DOHH2 (cell line): ENCODE data around the gene CTTNBP2NL.

Experiments used
- EZH2phosphoT487 ChIP-seq: fragments of 200-600 bp; sonication (generic); IDR thresholded peaks from 2 replicates; pipeline ENCODE4 v1.6.1; 2017; ENCODE audit warnings: borderline replicate concordance, mild to moderate bottlenecking, antibody characterized with exemption, low read length, moderate library complexity, mixed read lengths
- TF ChIP-seq, protein P1 (sequence below): fragments of 200-600 bp; sonication (generic); IDR thresholded peaks from one replicate; pipeline ENCODE4 v1.5.1; 2014; ENCODE audit warnings: antibody characterized with exemption, mild to moderate bottlenecking, low read depth, low read length; ENCODE audit not compliant: poor library complexity, severe bottlenecking

DNA sequence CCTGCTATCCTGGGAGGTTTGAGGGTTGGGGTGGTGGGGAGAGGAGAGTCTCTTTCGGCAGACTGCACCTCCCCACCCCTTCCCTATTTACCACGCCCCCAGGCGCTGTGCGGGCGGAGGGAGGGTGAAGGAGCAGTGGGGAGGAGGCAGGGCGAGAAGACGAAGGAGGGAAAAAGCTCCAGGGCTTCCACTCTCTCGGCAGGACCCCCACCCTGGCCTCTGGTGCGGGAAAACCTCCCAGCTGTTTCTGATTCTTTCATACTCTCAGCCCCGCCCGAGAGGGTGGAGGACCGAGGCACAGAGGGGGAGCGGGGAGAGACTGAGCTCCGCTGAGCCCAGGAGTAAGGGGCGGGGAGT lies 111.9 kb downstream of the CTTNBP2NL start:
- TF ChIP-seq, protein P1, sequence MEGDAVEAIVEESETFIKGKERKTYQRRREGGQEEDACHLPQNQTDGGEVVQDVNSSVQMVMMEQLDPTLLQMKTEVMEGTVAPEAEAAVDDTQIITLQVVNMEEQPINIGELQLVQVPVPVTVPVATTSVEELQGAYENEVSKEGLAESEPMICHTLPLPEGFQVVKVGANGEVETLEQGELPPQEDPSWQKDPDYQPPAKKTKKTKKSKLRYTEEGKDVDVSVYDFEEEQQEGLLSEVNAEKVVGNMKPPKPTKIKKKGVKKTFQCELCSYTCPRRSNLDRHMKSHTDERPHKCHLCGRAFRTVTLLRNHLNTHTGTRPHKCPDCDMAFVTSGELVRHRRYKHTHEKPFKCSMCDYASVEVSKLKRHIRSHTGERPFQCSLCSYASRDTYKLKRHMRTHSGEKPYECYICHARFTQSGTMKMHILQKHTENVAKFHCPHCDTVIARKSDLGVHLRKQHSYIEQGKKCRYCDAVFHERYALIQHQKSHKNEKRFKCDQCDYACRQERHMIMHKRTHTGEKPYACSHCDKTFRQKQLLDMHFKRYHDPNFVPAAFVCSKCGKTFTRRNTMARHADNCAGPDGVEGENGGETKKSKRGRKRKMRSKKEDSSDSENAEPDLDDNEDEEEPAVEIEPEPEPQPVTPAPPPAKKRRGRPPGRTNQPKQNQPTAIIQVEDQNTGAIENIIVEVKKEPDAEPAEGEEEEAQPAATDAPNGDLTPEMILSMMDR, result no peak
- TF ChIP-seq EZH2phosphoT487, result no peak
